GM12878 (cell line): ENCODE measurements around the gene TAF11L14. TPM values are rescaled to one million over a fixed set of nuclear protein-coding genes. Genes with fewer than 3 reads are reported as not detected.
"Not testable (repeated sequence)": the region's sequence is repeated elsewhere in the genome, so short reads cannot be mapped to it uniquely, and the experiment has no call there.

Experiments used
- ATAC-seq: fragments of 200-7000 bp; cut with Tn5 transposase; 3 replicates; pipeline ENCODE4 v1.9.1; 2020; ENCODE audit warnings: mild to moderate bottlenecking, moderate library complexity
- BruUV-seq: library from RNA; stranded (reverse); fragments of 400-500 nt; replicated peaks from 2 replicates; lab custom pipeline; 2021; lab: Mats Ljungman, UMichigan
- CTCF ChIA-PET: fragments of 300-600 bp; sonication (Branson Sonifier 250); formaldehyde crosslinking; extraction: SDS; loops from one replicate; lab custom pipeline; 2021; ENCODE audit warnings: inconsistent platforms; lab: Yijun Ruan, JAX
- POLR2A ChIA-PET: fragments of 350-600 bp; formaldehyde crosslinking; extraction: SDS; loops from one replicate; lab custom pipeline; 2021; ENCODE audit warnings: inconsistent platforms; lab: Charles Lee
- RAD21 ChIA-PET: fragments of 300-600 bp; sonication (Branson Sonifier 250); formaldehyde crosslinking; loops from one replicate; lab custom pipeline; 2023; ENCODE audit warnings: antibody characterized with exemption; ENCODE audit not compliant: unreplicated experiment; lab: Charles Lee
- SMC1A ChIA-PET: fragments of 300-600 bp; sonication (Branson Sonifier 250); formaldehyde crosslinking; loops from one replicate; lab custom pipeline; 2023; ENCODE audit not compliant: unreplicated experiment, uncharacterized antibody; lab: Charles Lee
- DNase-seq: peaks from one replicate; pipeline ENCODE4 v3.0.0-alpha.2; 2011; ENCODE audit warnings: low read depth, low spot score
- FAIRE-seq: peaks from 3 replicates; lab custom pipeline; 2011; peaks lifted over from hg19 to GRCh38; lab: Jason Lieb, UNC
- H2AFZ ChIP-seq: 2 replicates; pipeline ENCODE4 v1.6.0; 2011; ENCODE audit warnings: low read depth, low read length, control low read depth; ENCODE audit not compliant: control insufficient read depth
- H3K27ac ChIP-seq: 2 replicates; pipeline ENCODE4 v1.5.1; 2011; ENCODE audit warnings: control low read depth; ENCODE audit not compliant: control insufficient read depth, insufficient read depth
- H3K27me3 ChIP-seq, 2 experiments: replicated peaks in 1 of 2; 2 replicates each; pipeline versions ENCODE4 v1.6.0 to v1.6.1; 2011; ENCODE audit warnings: low read length in 1 of 2; ENCODE audit not compliant: control insufficient read depth in 2 of 2, insufficient read depth in 2 of 2
- H3K36me3 ChIP-seq, 2 experiments: 2 replicates each; pipeline ENCODE4 v1.5.1; 2011; ENCODE audit warnings: low read length in 1 of 2; ENCODE audit not compliant: control insufficient read depth in 2 of 2, insufficient read depth in 2 of 2
- H3K4me1 ChIP-seq: 2 replicates; pipeline ENCODE4 v1.6.1; 2011; ENCODE audit warnings: mild to moderate bottlenecking, low read length, moderate library complexity, mixed read lengths; ENCODE audit not compliant: control insufficient read depth, insufficient read depth
- H3K4me2 ChIP-seq: 2 replicates; pipeline ENCODE4 v1.6.0; 2011; ENCODE audit warnings: control low read depth; ENCODE audit not compliant: control insufficient read depth, insufficient read depth
- H3K4me3 ChIP-seq: fragments of 200-600 bp; sonication (generic); 2 replicates; pipeline ENCODE4 v1.5.1; 2016
- H3K79me2 ChIP-seq: 2 replicates; pipeline ENCODE4 v1.6.0; 2011; ENCODE audit warnings: low read length; ENCODE audit not compliant: control insufficient read depth, insufficient read depth
- H3K9ac ChIP-seq: 2 replicates; pipeline ENCODE4 v1.8.0; 2011; ENCODE audit warnings: low read length, control low read depth, mixed read lengths; ENCODE audit not compliant: control insufficient read depth, insufficient read depth
- H3K9me3 ChIP-seq: replicated peaks from 3 replicates; pipeline ENCODE4 v1.5.1; 2011; ENCODE audit warnings: mild to moderate bottlenecking, low read length; ENCODE audit not compliant: control insufficient read depth, insufficient read depth
- H4K20me1 ChIP-seq: 2 replicates; pipeline ENCODE4 v1.6.0; 2011; ENCODE audit not compliant: control insufficient read depth, insufficient read depth
- WGBS: methylation state at CpG from one replicate; pipeline ENCODE4 v1.1.6; 2016; ENCODE audit warnings: low lambda C conversion rate; ENCODE audit not compliant: insufficient replicate concordance, insufficient coverage; ENCODE audit errors: missing lambda C conversion rate; 5-methylcytosine and 5-hydroxymethylcytosine counted together
- in situ Hi-C: fragments of 300-500 bp; cut with MboI; formaldehyde crosslinking; loops from 9 replicates; pipeline ENCODE4 v1.14.3; 2018; ENCODE audit warnings: mixed read lengths
- intact Hi-C: fragments of 100-400 bp; cut with micrococcal nuclease; formaldehyde crosslinking; loops from one replicate; pipeline ENCODE4 v1.14.2; 2022; ENCODE audit not compliant: unreplicated experiment
- polyA plus RNA-seq, 11 experiments: library from polyadenylated mRNA; depleted of rRNA in 4 of 11; unstranded in 6 of 11; stranded (reverse) in 5 of 11; fragments of >200 nt; fragmentation: Nextera tagmentation in 4 of 11; fragmentation: Illumina TruSeq in 1 of 11; extraction: Ambion mirVana in 4 of 11; extraction: Trizol in 1 of 11; gene quantifications; 1 replicate in 1 of 11; 2 replicates in 10 of 11; pipeline versions ENCODE4 v1.2.1 to v1.2.3, GENCODE V29; 2011 to 2016; ENCODE audit warnings: inconsistent platforms in 2 of 11, missing spikeins in 2 of 11, low read depth in 1 of 11
- total RNA-seq, 4 experiments: library from RNA; depleted of rRNA in 3 of 4; stranded (reverse); fragments of >200 nt in 3 of 4; fragmentation: Illumina TruSeq in 1 of 4; extraction: Trizol in 1 of 4; gene quantifications; 2 replicates each; pipeline versions ENCODE4 v1.2.1 to v1.2.3, GENCODE V29; 2013 to 2021

Gene TAF11L14
- total and polyA plus RNA-seq, 10 of the 15 experiments (the other 5 are each of a cell fraction or from before 2014, with no cell fraction given) = not detected

DNA sequence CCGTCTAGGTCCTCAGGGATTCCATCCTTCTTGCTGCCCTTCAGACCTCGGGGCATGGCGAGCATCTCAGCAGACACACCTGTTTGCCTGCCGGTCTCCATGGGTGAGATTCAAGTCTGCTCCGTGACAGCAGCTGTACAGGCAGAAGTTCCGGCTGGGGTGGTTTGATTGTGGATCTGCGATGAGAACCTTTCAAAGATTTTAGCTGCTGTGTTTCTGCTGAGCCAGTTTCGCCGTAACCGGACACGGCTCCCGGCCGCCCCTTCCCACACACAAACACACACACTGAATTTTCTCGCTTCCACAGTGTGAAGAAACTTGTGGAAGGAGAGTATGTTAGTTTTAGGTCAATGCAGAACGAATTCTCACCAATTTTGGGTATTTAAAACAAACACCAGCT lies 36.5 kb upstream of the TAF11L14 start, which contains the start of gene TAF11L10:
Gene TAF11L10, minus strand, starts transcription at position 101 of the 400 bp plus-strand sequence.
- H2AFZ ChIP-seq, BruUV-seq, FAIRE-seq, H3K36me3 ChIP-seq, DNase-seq, H3K4me1 ChIP-seq, H4K20me1 ChIP-seq, H3K4me3 ChIP-seq, H3K9me3 ChIP-seq, H3K79me2 ChIP-seq, H3K27ac ChIP-seq, H3K9ac ChIP-seq, RAD21 ChIA-PET, intact Hi-C loops, in situ Hi-C loops, ATAC-seq, H3K27me3 ChIP-seq, H3K4me2 ChIP-seq, POLR2A ChIA-PET, SMC1A ChIA-PET, CTCF ChIA-PET: not testable (repeated sequence)
- no CpG with 5 or more reads among the region's 15 CpGs for WGBS

DNA sequence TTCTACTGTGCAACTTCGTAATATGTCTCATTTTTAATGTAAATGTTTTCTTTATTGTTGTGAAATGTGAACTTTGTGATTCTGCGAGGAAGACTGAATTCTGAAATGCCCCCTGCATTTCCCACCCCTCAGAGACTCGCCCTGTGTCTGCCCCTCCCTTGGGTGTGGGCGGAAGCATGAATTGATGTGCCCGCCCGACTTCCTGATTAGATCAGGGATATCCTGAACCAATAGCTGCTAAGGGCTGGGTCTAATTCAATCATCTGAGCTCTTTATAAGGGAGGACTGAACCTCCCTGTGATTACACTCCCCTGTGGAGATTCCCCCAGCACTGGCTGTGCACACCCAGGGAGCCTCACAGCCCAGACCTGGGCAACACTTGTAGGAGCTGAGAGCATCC lies 30.4 kb upstream of the TAF11L14 start, which contains the start of gene TAF11L11:
Gene TAF11L11, plus strand, starts transcription at position 304 of the 400 bp plus-strand sequence.
- H3K9ac ChIP-seq, H4K20me1 ChIP-seq, H3K36me3 ChIP-seq, H3K4me1 ChIP-seq, in situ Hi-C loops, RAD21 ChIA-PET, H3K79me2 ChIP-seq, H2AFZ ChIP-seq, intact Hi-C loops, ATAC-seq, H3K4me2 ChIP-seq, SMC1A ChIA-PET, BruUV-seq, POLR2A ChIA-PET, H3K4me3 ChIP-seq, H3K27ac ChIP-seq, H3K27me3 ChIP-seq, CTCF ChIA-PET, FAIRE-seq, H3K9me3 ChIP-seq, DNase-seq: not testable (repeated sequence)
- WGBS = 26% methylated on average over 6 of the region's 6 CpGs
